HepG2 (cell line): Measurements from ENCODE around the gene PDLIM5. TPM values are rescaled to one million over a fixed set of nuclear protein-coding genes. Genes with fewer than 3 reads are reported as not detected.

ENCODE experiments used
- ARHGAP35 ChIP-seq: sonication (generic); formaldehyde crosslinking; IDR thresholded peaks from 2 replicates; pipeline ENCODE4 v1.9.0; 2022; ENCODE audit warnings: mild to moderate bottlenecking, inconsistent platforms, moderate library complexity, missing genetic modification reagents, borderline replicate concordance
- ATF6 ChIP-seq: sonication (generic); formaldehyde crosslinking; conservative IDR thresholded peaks from 2 replicates; pipeline ENCODE4 v1.4.0; 2020; ENCODE audit warnings: missing genetic modification reagents
- CEBPG ChIP-seq: IDR thresholded peaks from 2 replicates; pipeline ENCODE4 v1.6.1; 2016
- FIP1L1 ChIP-seq: fragments of 200-400 bp; formaldehyde crosslinking; IDR thresholded peaks from 2 replicates; pipeline ENCODE4 v1.6.1; 2018; ENCODE audit warnings: low read depth, mild to moderate bottlenecking, low read length, moderate library complexity, borderline replicate concordance; ENCODE audit not compliant: insufficient read depth
- GABPA ChIP-seq, 2 experiments: IDR thresholded peaks; 2 replicates each; pipeline ENCODE4 v1.6.1; 2011 to 2016; ENCODE audit warnings: low read depth in 2 of 2, low read length in 1 of 2, missing biosample characterization in 1 of 2, missing genetic modification characterization in 1 of 2
- GPN1 ChIP-seq: sonication (generic); formaldehyde crosslinking; IDR thresholded peaks from 2 replicates; pipeline ENCODE4 v1.5.1; 2020; ENCODE audit warnings: missing genetic modification reagents, borderline replicate concordance
- MED1 ChIP-seq: sonication (generic); formaldehyde crosslinking; IDR thresholded peaks from 2 replicates; pipeline ENCODE4 v1.4.0; 2020; ENCODE audit warnings: missing genetic modification reagents
- PLRG1 ChIP-seq: fragments of 450-650 bp; conservative IDR thresholded peaks from 2 replicates; pipeline ENCODE4 v1.6.1; 2016
- POGK ChIP-seq: sonication (generic); formaldehyde crosslinking; conservative IDR thresholded peaks from 2 replicates; pipeline ENCODE4 v1.8.0; 2022; ENCODE audit warnings: mild to moderate bottlenecking, moderate library complexity, missing genetic modification reagents
- RELA ChIP-seq: sonication (generic); formaldehyde crosslinking; IDR thresholded peaks from 2 replicates; pipeline ENCODE4 v1.4.0; 2020; ENCODE audit warnings: missing genetic modification reagents
- SALL1 ChIP-seq: sonication (generic); formaldehyde crosslinking; IDR thresholded peaks from 2 replicates; pipeline ENCODE4 v1.8.0; 2022; ENCODE audit warnings: mild to moderate bottlenecking, missing genetic modification reagents
- SIN3A ChIP-seq: IDR thresholded peaks from 2 replicates; pipeline ENCODE4 v1.6.1; 2011; ENCODE audit warnings: low read depth, mild to moderate bottlenecking, control low read depth, low read length, borderline replicate concordance
- TSC22D2 ChIP-seq: sonication (generic); formaldehyde crosslinking; IDR thresholded peaks from 2 replicates; pipeline ENCODE4 v1.5.1; 2020; ENCODE audit warnings: missing genetic modification reagents, mild to moderate bottlenecking, borderline replicate concordance
- ZBTB42 ChIP-seq: sonication (generic); formaldehyde crosslinking; IDR thresholded peaks from 2 replicates; pipeline ENCODE4 v1.5.0; 2020; ENCODE audit warnings: mild to moderate bottlenecking, missing genetic modification reagents
- ZFP90 ChIP-seq: sonication (generic); formaldehyde crosslinking; IDR thresholded peaks from 2 replicates; pipeline ENCODE4 v1.8.0; 2022; ENCODE audit warnings: missing genetic modification reagents, mild to moderate bottlenecking, inconsistent platforms, borderline replicate concordance
- ZFY ChIP-seq: sonication (generic); formaldehyde crosslinking; IDR thresholded peaks from 2 replicates; pipeline ENCODE4 v1.4.0; 2020; ENCODE audit warnings: missing genetic modification reagents
- ZKSCAN8 ChIP-seq: IDR thresholded peaks from 2 replicates; pipeline ENCODE4 v1.6.1; 2016; ENCODE audit warnings: borderline replicate concordance, missing genetic modification reagents, missing compliant biosample characterization
- ZNF138 ChIP-seq: sonication (generic); formaldehyde crosslinking; IDR thresholded peaks from 2 replicates; pipeline ENCODE4 v1.5.0; 2020; ENCODE audit warnings: mild to moderate bottlenecking, low read depth, missing genetic modification reagents
- ZNF230 ChIP-seq: sonication (generic); formaldehyde crosslinking; IDR thresholded peaks from 2 replicates; pipeline ENCODE4 v1.4.0; 2020; ENCODE audit warnings: mild to moderate bottlenecking, missing genetic modification reagents
- ZNF335 ChIP-seq: sonication (generic); formaldehyde crosslinking; IDR thresholded peaks from 2 replicates; pipeline ENCODE4 v1.4.0; 2020; ENCODE audit warnings: missing genetic modification reagents
- ZNF337 ChIP-seq: sonication (generic); formaldehyde crosslinking; IDR thresholded peaks from 2 replicates; pipeline ENCODE4 v1.5.1; 2020; ENCODE audit warnings: missing genetic modification reagents, low read depth, mild to moderate bottlenecking, borderline replicate concordance
- ZNF510 ChIP-seq: sonication (generic); formaldehyde crosslinking; IDR thresholded peaks from 2 replicates; pipeline ENCODE4 v1.4.0; 2020; ENCODE audit warnings: low read depth, mild to moderate bottlenecking, missing genetic modification reagents
- ZNF552 ChIP-seq: sonication (generic); formaldehyde crosslinking; IDR thresholded peaks from 2 replicates; pipeline ENCODE4 v1.9.0; 2022; ENCODE audit warnings: missing genetic modification reagents, mild to moderate bottlenecking, borderline replicate concordance
- ZNF710 ChIP-seq: sonication (generic); formaldehyde crosslinking; IDR thresholded peaks from 2 replicates; pipeline ENCODE4 v1.5.0; 2020; ENCODE audit warnings: mild to moderate bottlenecking, missing genetic modification reagents, borderline replicate concordance
- polyA plus RNA-seq, 8 experiments: library from polyadenylated mRNA; depleted of rRNA in 3 of 8; stranded (reverse) in 7 of 8; unstranded in 1 of 8; fragments of >200 nt; fragmentation: Illumina TruSeq in 4 of 8; extraction: Trizol in 4 of 8; gene quantifications; 2 replicates each; pipeline versions ENCODE4 v1.2.1 to v1.2.3, GENCODE V29; 2011 to 2016; ENCODE audit warnings: low read depth in 4 of 8, missing spikeins in 1 of 8, mixed read lengths in 1 of 8; ENCODE audit not compliant: insufficient read depth in 1 of 8
- total RNA-seq, 5 experiments: library from RNA; depleted of rRNA; stranded (reverse); fragments of >200 nt; fragmentation: Illumina TruSeq; extraction: Trizol; gene quantifications; 2 replicates each; pipeline ENCODE4 v1.2.3, GENCODE V29; 2016; ENCODE audit warnings: low read depth in 1 of 5
- TF ChIP-seq, protein P1 (sequence below): sonication (generic); formaldehyde crosslinking; IDR thresholded peaks from 2 replicates; pipeline ENCODE4 v1.9.0; 2021; ENCODE audit warnings: missing genetic modification reagents, mild to moderate bottlenecking, borderline replicate concordance

PDLIM5 gene
- total and polyA plus RNA-seq, 2 of the 13 experiments (the other 11 are each of a cell fraction or from before 2014, with no cell fraction given), result 52.8 to 119 TPM

GRCh38 chr4:94455081-94455480 lies 3.3 kb downstream of the PDLIM5 start (continued):
- TF ChIP-seq SALL1 (CRISPR knock-in tag) (peak; percentile 63), TSC22D2 (no peak), ATF6 (CRISPR knock-in tag) (no peak), ZFY (CRISPR knock-in tag) (no peak), ZBTB42 (CRISPR knock-in tag) (no peak), ZKSCAN8 (CRISPR knock-in tag) (peak; percentile 36; the same call in 1 of the 2 replicates), ZNF710 (CRISPR knock-in tag) (no peak), CEBPG (CRISPR knock-in tag) (peak; percentile 53), ZNF337 (no peak), PLRG1 (no peak), GABPA (IDR thresholded peaks at IDR 0.05; ENCODE audit: low read depth, low read length) (no peak), GABPA (CRISPR knock-in tag; IDR thresholded peaks at IDR 0.05; ENCODE audit: low read depth) (peak; percentile 51), ZFP90 (CRISPR knock-in tag) (no peak), ARHGAP35 (no peak), ZNF230 (CRISPR knock-in tag) (no peak), GPN1 (CRISPR knock-in tag) (no peak), MED1 (CRISPR knock-in tag) (peak; percentile 47; the same call in 1 of the 2 replicates), ZNF138 (CRISPR knock-in tag) (no peak), ZNF510 (no peak), ZNF335 (CRISPR knock-in tag) (no peak), SIN3A (no peak), POGK (CRISPR knock-in tag) (no peak), RELA (no peak), ZNF552 (CRISPR knock-in tag) (no peak), FIP1L1 (no peak)
- TF ChIP-seq, protein P1, sequence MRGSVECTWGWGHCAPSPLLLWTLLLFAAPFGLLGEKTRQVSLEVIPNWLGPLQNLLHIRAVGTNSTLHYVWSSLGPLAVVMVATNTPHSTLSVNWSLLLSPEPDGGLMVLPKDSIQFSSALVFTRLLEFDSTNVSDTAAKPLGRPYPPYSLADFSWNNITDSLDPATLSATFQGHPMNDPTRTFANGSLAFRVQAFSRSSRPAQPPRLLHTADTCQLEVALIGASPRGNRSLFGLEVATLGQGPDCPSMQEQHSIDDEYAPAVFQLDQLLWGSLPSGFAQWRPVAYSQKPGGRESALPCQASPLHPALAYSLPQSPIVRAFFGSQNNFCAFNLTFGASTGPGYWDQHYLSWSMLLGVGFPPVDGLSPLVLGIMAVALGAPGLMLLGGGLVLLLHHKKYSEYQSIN (CRISPR knock-in tag), result no peak
